Gastroesophageal sphincter (tissue), 3 donors: Measurements from ENCODE around the gene DSCAML1.

Experiments used
- EP300 ChIP-seq: sonication (generic); formaldehyde crosslinking; IDR thresholded peaks from one replicate; pipeline ENCODE4 v1.6.1; 2017; ENCODE audit warnings: antibody characterized with exemption, mild to moderate bottlenecking
- POLR2A ChIP-seq, 2 donors: fragments of 450-650 bp; IDR thresholded peaks; one replicate each; pipeline ENCODE4 v1.6.1; 2017; ENCODE audit warnings: antibody characterized with exemption in 2 of 2, mild to moderate bottlenecking in 2 of 2, moderate library complexity in 1 of 2
- POLR2AphosphoS5 ChIP-seq: sonication (generic); formaldehyde crosslinking; IDR thresholded peaks from one replicate; pipeline ENCODE4 v1.6.1; 2017; ENCODE audit warnings: antibody characterized with exemption
- TF ChIP-seq, protein P1 (sequence below), 4 experiments: fragments of 200-600 bp in 2 of 4; fragments of 450-650 bp in 2 of 4; sonication (generic) in 1 of 4; IDR thresholded peaks; one replicate each; pipeline ENCODE4 v1.5.1; 2017 to 2019; ENCODE audit warnings: antibody characterized with exemption in 4 of 4, mild to moderate bottlenecking in 2 of 4, moderate library complexity in 2 of 4

DNA sequence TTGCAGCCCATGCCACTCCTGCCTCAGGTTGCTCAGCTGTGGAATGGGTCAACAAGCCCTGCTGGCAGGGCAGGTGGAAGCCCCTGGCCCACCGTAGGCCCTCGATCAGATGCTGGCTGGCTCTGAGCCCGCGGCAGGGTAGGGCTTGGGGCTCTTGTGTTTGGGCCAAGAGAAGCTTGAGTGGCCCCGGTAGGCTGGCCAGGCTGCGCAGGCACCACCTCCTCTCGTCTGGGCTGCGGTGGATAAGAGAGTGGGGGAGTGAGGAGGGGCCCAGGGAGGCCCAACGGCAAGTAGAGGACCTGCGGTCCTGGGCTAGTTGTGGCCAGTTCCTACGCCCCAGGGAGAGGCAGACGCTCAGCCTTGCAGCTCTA is 354.2 kb downstream of the DSCAML1 start:
- TF ChIP-seq, protein P1, sequence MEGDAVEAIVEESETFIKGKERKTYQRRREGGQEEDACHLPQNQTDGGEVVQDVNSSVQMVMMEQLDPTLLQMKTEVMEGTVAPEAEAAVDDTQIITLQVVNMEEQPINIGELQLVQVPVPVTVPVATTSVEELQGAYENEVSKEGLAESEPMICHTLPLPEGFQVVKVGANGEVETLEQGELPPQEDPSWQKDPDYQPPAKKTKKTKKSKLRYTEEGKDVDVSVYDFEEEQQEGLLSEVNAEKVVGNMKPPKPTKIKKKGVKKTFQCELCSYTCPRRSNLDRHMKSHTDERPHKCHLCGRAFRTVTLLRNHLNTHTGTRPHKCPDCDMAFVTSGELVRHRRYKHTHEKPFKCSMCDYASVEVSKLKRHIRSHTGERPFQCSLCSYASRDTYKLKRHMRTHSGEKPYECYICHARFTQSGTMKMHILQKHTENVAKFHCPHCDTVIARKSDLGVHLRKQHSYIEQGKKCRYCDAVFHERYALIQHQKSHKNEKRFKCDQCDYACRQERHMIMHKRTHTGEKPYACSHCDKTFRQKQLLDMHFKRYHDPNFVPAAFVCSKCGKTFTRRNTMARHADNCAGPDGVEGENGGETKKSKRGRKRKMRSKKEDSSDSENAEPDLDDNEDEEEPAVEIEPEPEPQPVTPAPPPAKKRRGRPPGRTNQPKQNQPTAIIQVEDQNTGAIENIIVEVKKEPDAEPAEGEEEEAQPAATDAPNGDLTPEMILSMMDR (IDR thresholded peaks at IDR 0.05), result no peak
- TF ChIP-seq POLR2AphosphoS5, result no peak
- TF ChIP-seq POLR2A (IDR thresholded peaks at IDR 0.05), result no peak
- no peak for TF ChIP-seq EP300
